PC-3 (cell line): Measurements from ENCODE around the gene MGLL.

ENCODE experiments used
- EZH2 ChIP-seq: fragments of 300-600 bp; sonication (generic); IDR thresholded peaks from one replicate; pipeline ENCODE4 v1.6.1; 2017; ENCODE audit warnings: antibody characterized with exemption, mild to moderate bottlenecking, low read length; ENCODE audit not compliant: unreplicated experiment
- TF ChIP-seq, protein P1 (sequence below): fragments of 300-600 bp; sonication (generic); conservative IDR thresholded peaks from 2 replicates; pipeline ENCODE4 v1.5.1; 2017; ENCODE audit warnings: antibody characterized with exemption, low read depth, mild to moderate bottlenecking, low read length

DNA sequence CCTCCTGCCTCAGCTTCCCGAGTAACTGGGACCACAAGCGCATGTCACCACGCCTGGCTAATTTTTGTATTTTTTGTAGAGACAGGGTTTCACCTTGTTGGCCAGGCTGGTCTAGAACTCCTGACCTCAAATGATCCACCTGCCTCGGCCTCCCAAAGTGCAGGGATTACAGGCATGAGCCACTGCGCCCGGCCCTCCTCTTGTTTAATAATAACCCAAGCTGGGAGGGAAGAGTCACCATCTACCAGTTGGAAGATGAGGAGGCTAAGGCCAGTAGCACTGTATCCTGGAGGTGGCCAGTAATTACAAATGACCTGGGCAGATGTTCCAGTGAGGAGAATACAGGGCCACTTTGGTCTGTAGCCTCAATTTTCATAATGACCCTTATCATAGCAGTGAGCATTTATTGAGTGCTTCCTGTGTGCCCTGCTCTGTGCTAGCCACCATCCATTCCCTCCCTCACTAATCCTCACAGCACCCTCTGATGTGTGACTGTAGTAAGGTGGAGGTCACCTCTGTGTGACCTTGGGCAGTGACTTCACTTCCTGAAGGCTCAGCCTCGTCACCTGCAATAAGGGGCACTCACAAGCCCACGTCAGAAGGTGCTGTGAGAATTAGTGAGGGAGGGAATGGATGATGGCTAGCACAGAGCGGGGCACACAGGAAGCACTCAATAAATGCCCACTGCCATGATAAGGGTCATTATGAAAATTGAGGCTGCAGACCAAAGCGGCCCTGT, 85.3 kb downstream of the MGLL start:
- TF ChIP-seq, protein P1, sequence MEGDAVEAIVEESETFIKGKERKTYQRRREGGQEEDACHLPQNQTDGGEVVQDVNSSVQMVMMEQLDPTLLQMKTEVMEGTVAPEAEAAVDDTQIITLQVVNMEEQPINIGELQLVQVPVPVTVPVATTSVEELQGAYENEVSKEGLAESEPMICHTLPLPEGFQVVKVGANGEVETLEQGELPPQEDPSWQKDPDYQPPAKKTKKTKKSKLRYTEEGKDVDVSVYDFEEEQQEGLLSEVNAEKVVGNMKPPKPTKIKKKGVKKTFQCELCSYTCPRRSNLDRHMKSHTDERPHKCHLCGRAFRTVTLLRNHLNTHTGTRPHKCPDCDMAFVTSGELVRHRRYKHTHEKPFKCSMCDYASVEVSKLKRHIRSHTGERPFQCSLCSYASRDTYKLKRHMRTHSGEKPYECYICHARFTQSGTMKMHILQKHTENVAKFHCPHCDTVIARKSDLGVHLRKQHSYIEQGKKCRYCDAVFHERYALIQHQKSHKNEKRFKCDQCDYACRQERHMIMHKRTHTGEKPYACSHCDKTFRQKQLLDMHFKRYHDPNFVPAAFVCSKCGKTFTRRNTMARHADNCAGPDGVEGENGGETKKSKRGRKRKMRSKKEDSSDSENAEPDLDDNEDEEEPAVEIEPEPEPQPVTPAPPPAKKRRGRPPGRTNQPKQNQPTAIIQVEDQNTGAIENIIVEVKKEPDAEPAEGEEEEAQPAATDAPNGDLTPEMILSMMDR, result no peak
- no peak for TF ChIP-seq EZH2
